Uterus (tissue), 2 donors: ENCODE measurements around the gene ATG16L2.

Source experiments
- CTCF ChIP-seq, 4 experiments: fragments of 200-600 bp in 2 of 4; fragments of 450-650 bp in 2 of 4; sonication (generic) in 2 of 4; IDR thresholded peaks; one replicate each; pipeline ENCODE4 v1.5.1; 2016 to 2019; ENCODE audit warnings: antibody characterized with exemption in 4 of 4, mild to moderate bottlenecking in 2 of 4, moderate library complexity in 1 of 4
- POLR2A ChIP-seq, 2 donors: fragments of 450-650 bp; IDR thresholded peaks; one replicate each; pipeline ENCODE4 v1.6.1; 2016; ENCODE audit warnings: antibody characterized with exemption in 2 of 2, mild to moderate bottlenecking in 1 of 2, moderate library complexity in 1 of 2

- TF ChIP-seq POLR2A (IDR thresholded peaks at IDR 0.05) = no peak
- TF ChIP-seq CTCF (IDR thresholded peaks at IDR 0.05) = no peak
Measured at GRCh38 chr11:72828081-72828567, 13.9 kb downstream of the ATG16L2 start.
